NT2/D1 (cell line): ENCODE data around the gene CFAP74.

Source experiments
- DNase-seq: peaks from one replicate; pipeline ENCODE4 v3.0.0-alpha.2; 2011; ENCODE audit warnings: low read depth, low spot score
- H3K27me3 ChIP-seq: 2 replicates; pipeline ENCODE4 v1.6.0; 2011; ENCODE audit warnings: mild to moderate bottlenecking; ENCODE audit not compliant: insufficient read length, insufficient read depth
- H3K36me3 ChIP-seq: 2 replicates; pipeline ENCODE4 v1.6.1; 2011; ENCODE audit warnings: mild to moderate bottlenecking, low read length, mixed read lengths; ENCODE audit not compliant: insufficient read depth, insufficient read length
- H3K4me1 ChIP-seq: 2 replicates; pipeline ENCODE4 v1.5.1; 2011; ENCODE audit not compliant: insufficient read depth, insufficient read length
- H3K4me3 ChIP-seq: 2 replicates; pipeline ENCODE4 v1.5.1; 2011; ENCODE audit warnings: low read depth; ENCODE audit not compliant: insufficient read length
- H3K9ac ChIP-seq: 2 replicates; pipeline ENCODE4 v1.6.0; 2011; ENCODE audit warnings: low read depth; ENCODE audit not compliant: insufficient read length
- H3K9me3 ChIP-seq: 2 replicates; pipeline ENCODE4 v1.5.1; 2011; ENCODE audit warnings: mild to moderate bottlenecking, low read length; ENCODE audit not compliant: insufficient read depth
- SUZ12 ChIP-seq: IDR thresholded peaks from 2 replicates; pipeline ENCODE4 v1.6.1; 2011; ENCODE audit not compliant: insufficient read length, insufficient read depth; ENCODE audit errors: extremely low read depth
- YY1 ChIP-seq: IDR thresholded peaks from 2 replicates; pipeline ENCODE4 v1.6.1; 2011; ENCODE audit not compliant: insufficient read length, insufficient read depth
- ZNF274 ChIP-seq: IDR thresholded peaks from 2 replicates; pipeline ENCODE4 v1.6.1; 2011; ENCODE audit warnings: mild to moderate bottlenecking, low read depth, low read length

CFAP74 gene

DNA sequence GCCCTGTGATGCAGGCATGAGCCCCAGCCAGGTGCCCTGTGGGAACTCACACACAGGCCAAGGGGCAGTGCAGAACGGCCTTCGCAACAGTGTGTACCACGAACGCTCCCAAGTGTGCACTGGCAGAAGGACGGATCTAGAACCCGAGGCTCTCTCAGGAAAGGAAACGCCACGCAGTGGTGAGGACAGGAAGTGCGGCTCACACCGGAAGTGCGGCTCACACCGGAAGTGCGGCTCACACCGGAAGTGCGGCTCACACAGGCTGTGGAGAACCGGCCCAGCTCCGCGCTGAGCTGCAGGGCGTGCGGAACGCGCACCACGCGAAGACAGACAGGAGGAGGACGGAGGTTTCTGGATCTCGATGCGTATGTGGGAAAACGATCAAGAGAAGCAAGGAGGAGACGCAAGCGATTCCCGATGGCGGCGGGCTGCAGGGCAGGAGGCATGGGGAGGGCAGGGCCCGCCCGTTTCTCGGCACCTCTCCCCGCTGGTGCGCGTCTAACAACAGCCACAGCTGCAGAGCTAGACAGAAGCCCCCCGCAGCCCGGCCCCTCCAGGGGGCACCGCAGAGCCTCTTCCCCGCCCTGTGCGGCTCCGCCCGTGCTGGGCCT lies 48.6 kb downstream of the CFAP74 start:
- DNase-seq = no peak

DNA sequence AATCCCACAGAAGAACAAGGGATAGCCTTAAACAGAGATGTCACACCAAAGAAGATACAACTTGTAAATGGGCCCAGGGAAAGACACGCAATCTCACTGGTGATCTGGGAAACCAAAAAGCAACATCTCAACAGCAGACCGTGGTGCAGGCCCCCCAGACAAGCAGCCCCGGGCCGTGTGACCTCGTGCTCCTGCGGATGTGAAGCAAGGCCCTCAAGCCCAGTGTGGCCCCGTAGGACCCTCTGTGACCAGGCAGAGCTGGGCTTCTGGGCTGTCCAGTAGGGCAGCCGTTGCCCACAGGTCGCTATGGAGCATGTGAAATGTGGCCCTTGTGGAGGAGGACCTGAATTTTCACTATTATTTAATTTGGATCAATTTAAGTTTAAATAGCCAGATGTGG lies 49.6 kb downstream of the CFAP74 start:
- H3K9me3 ChIP-seq = 0 out of 2 replicates have a peak, but pooled peaks cover 5% of the 10 kb centered on the region
- no peaks in the 10 kb centered on the region for H3K27me3 ChIP-seq
- TF ChIP-seq ZNF274 = no peak
- no peak for TF ChIP-seq SUZ12
- TF ChIP-seq YY1 = no peak

More for the DNA sequence above, 48.6 kb downstream of the CFAP74 start:
- Histone ChIP-seq H3K4me3 (no peak overlapping the region), H3K4me1 (peaks cover 9% of the 10 kb centered on the region), H3K27me3 (no peaks in the 10 kb centered on the region), H3K9ac (no peak overlapping the region), H3K9me3 (0 out of 2 replicates have a peak, but pooled peaks cover 5% of the 10 kb centered on the region), H3K36me3 (no peaks in the 10 kb centered on the region)
- TF ChIP-seq ZNF274 = no peak
- no peak for TF ChIP-seq YY1
- TF ChIP-seq SUZ12 = no peak

DNA sequence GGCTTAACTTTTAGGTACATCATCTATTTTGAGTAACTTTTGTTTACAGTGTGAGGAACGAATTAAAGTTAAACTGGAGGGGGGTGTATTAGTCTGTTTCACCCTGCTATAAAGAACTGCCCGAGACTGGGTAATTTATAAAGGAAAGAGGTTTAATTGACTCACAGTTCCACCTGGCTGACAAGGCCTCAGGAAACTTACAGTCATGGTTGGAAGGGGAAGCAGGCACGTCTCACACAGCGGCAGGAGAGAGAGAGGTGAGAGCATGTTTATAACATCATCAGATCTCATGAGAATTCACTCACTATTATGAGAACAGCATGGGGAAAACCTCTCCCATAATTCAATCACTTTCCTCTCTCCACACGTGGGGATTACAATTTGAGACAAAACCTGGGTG lies 52.6 kb downstream of the CFAP74 start:
- Histone ChIP-seq H3K4me3 (no peak overlapping the region), H3K4me1 (peaks cover 4% of the 10 kb centered on the region), H3K36me3 (no peaks in the 10 kb centered on the region), H3K27me3 (no peaks in the 10 kb centered on the region), H3K9me3 (0 out of 2 replicates have a peak, but pooled peaks cover 5% of the 10 kb centered on the region), H3K9ac (no peak overlapping the region)
- TF ChIP-seq SUZ12 = no peak
- no peak for TF ChIP-seq YY1
- TF ChIP-seq ZNF274 = no peak
- no peak for DNase-seq

More for the DNA sequence above, 49.6 kb downstream of the CFAP74 start:
- H3K36me3 ChIP-seq = no peaks in the 10 kb centered on the region
- H3K9ac ChIP-seq = no peak overlapping the region
- DNase-seq = no peak
- no peak overlapping the region for H3K4me3 ChIP-seq
- peaks cover 9% of the 10 kb centered on the region for H3K4me1 ChIP-seq

DNA sequence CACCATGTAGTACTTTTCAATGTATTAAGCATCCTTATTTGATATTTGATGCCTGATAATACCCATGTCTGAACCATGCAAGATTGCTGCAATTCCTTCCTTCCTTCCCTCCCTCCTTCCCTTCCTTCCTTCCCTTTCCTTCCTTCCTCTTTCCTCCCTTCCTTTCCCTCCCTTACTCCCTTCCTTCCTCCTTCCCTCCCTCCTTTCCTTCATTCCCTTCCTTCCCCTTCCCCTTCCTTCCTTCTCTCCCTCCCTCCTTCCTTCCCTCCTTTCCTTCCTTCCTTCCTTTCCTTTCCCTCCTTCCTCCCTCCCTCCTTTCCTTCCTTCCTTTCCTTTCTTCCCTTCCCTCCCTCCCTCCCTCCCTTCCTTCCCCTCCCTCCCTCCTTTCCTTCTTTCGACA lies 54.8 kb downstream of the CFAP74 start:
- peaks cover 2% of the 10 kb centered on the region for H3K27me3 ChIP-seq
- H3K9ac ChIP-seq = no peak overlapping the region
- H3K4me1 ChIP-seq = peaks cover under 1% of the 10 kb centered on the region
- TF ChIP-seq ZNF274 (no peak), SUZ12 (no peak), YY1 (no peak)
- DNase-seq = no peak
- H3K36me3 ChIP-seq = no peaks in the 10 kb centered on the region
- 0 out of 2 replicates have a peak, but pooled peaks cover 5% of the 10 kb centered on the region for H3K9me3 ChIP-seq
- H3K4me3 ChIP-seq = no peak overlapping the region

DNA sequence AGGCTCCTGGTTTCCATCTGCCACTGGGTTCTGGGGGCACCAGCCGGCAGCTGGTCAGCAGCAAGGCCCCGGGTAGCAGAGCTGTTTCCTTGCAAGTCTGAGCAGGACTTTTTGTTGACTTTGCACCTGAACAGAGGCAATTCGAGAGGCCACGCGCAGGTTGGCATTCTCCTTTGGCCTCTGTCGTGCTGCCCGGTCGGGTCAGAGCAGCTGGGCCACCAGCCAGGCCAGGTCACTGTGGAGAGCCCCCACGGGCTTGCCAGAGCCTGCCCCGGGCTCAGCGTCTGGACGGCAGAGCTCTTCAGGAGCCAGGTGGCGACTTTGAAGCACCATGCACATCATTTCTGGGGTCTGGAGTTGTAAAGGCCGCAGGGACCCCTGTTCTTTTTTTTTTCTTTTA lies 56.1 kb downstream of the CFAP74 start:
- Histone ChIP-seq H3K27me3 (peaks cover 2% of the 10 kb centered on the region), H3K4me1 (peaks cover 12% of the 10 kb centered on the region), H3K4me3 (no peak overlapping the region), H3K9ac (no peak overlapping the region), H3K9me3 (0 out of 2 replicates have a peak, but pooled peaks cover 5% of the 10 kb centered on the region), H3K36me3 (no peaks in the 10 kb centered on the region)
- DNase-seq = no peak
- TF ChIP-seq ZNF274 = no peak
- no peak for TF ChIP-seq SUZ12
- TF ChIP-seq YY1 = no peak

DNA sequence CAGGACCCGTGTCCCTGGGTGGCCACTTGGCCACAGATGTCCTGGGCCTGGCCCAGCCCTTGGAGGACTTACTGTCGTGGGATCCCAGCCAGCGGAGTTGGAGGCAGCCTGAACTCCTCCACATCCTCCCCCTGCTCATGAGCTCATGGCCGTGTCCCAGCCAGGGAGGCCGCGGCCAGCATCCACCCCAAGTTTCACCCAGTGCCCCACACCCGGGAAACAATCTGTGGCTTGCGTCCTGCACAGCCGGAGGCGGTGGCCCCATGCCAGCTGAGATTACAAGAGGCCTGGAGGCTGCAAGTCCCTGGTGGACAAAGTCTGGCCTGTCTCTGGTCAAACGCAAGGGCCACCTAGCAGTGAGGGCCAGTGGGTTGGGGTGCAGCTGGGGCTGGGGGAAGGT lies 57.0 kb downstream of the CFAP74 start:
- TF ChIP-seq YY1 (no peak), ZNF274 (no peak), SUZ12 (no peak)
- Histone ChIP-seq H3K9me3 (0 out of 2 replicates have a peak, but pooled peaks cover 5% of the 10 kb centered on the region), H3K9ac (no peak overlapping the region), H3K27me3 (peaks cover 2% of the 10 kb centered on the region), H3K36me3 (no peaks in the 10 kb centered on the region), H3K4me3 (no peak overlapping the region), H3K4me1 (peaks cover 13% of the 10 kb centered on the region)
- DNase-seq = no peak

DNA sequence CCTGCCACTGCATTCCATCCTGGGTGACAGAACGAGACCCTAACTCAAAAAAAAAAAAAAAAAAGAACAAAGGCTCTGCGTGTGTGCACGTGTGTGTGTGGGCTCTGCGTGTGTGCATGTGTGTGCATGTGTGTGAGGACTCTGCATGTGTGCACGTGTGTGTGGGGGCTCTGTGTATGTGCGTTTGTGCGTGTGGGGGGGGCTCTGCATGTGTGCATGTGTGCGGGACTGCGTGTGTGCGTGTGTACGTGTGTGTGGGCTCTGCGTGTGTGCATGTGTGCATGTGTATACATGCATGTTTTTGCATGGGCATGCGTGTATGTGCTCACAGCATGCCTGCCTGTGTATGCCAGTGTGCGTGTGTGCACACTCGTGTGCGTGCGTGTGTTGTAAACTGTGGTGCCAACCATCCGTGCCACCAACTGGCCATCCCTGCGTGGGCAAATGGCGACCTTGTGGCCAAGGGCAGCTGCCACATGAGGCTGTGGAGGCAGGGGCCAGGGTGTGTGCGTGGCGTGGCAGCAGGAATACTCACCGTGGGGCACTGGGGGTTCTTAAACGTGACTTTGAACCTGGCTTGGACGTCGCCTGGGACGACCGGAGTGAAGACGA lies 57.7 kb downstream of the CFAP74 start:
- no peak overlapping the region for H3K4me3 ChIP-seq
- TF ChIP-seq YY1 = no peak
- no peak for TF ChIP-seq SUZ12
- TF ChIP-seq ZNF274 = no peak
- no peak overlapping the region for H3K9ac ChIP-seq
- no peaks in the 10 kb centered on the region for H3K36me3 ChIP-seq
- peaks cover 13% of the 10 kb centered on the region for H3K4me1 ChIP-seq
- no peak for DNase-seq
- peaks cover 2% of the 10 kb centered on the region for H3K27me3 ChIP-seq
- H3K9me3 ChIP-seq = 0 out of 2 replicates have a peak, but pooled peaks cover 2% of the 10 kb centered on the region
